HPDE6-E6E7 (cell line): ENCODE measurements around the gene CHSY3.
A peak's percentile ranks its signal among the peaks of the same experiment; 100 is the strongest.

Experiments
- DNase-seq: peaks from one replicate; pipeline ENCODE4 v3.0.0; 2011; ENCODE audit warnings: missing footprints; ENCODE audit errors: extremely low spot score

CHSY3 gene

DNA sequence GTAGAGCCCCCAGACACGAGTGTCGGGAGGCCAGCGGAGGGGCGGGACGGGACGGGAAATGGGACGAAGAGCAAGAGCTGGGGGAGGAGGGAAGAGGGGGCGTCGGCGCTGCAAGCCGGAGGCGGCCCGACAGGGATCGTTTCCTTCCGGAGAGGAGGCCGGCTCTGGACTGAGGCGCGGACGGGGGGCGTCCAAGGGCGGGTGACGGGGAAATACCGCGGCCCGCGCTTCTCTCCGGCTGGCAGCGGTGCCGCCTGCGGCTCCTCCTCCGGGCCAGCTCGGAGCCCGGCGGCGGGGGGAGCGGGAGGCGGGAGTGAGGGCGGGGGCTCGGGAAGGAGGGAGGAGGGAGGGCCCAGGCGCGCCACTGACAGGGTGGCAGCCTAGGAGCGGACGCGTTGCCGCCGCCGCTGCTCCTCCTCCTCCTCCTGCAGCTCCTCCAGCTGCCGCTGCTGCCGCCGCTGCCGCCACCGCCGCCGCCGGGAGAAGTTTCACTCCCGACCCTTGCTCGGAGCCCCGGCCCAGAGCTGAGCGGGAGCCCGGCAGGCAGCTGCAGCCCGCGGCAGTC lies at the start of gene CHSY3:
Gene CHSY3 (plus strand): TSS at position 364 of the 565 bp plus-strand sequence.
- DNase-seq: peak; percentile 65

DNA sequence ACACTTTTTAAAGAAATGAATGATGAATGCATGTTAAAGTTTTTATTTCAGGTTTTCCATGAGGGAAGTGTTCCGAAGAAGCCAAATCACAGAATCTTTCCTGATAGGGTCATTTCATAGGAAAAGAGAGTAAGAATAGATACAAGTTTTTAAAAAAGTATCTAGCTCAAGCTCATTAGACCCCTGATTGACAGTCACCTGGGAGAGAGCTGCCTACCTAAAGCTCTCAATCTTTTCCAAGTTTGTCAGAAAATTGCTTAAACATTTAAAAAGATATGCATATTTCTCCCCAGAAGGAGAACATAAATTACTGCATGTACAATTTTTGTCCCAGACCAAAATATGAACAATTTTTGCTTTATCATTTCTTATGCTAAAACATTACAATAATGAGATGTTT lies 47.9 kb upstream of the CHSY3 start:
- DNase-seq: no peak

DNA sequence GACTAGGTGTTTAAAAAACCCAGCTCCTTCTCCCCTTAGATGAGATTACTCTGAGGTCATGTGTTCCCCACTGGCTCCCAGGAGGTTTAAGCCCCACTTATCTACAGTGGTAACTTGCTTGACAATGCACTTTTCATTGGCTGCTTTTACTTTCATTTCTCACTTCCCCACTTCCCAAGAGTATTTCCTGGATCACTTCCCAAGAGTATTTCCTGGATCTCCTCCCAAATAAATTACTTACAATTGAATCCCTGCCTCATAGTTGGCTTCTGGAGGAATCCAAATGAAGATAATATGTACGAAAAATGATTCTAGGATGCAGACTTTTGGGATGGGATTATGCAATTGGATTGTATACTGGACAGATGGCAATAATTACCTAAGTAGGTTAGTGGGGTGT lies 47.1 kb upstream of the CHSY3 start:
- DNase-seq: no peak

DNA sequence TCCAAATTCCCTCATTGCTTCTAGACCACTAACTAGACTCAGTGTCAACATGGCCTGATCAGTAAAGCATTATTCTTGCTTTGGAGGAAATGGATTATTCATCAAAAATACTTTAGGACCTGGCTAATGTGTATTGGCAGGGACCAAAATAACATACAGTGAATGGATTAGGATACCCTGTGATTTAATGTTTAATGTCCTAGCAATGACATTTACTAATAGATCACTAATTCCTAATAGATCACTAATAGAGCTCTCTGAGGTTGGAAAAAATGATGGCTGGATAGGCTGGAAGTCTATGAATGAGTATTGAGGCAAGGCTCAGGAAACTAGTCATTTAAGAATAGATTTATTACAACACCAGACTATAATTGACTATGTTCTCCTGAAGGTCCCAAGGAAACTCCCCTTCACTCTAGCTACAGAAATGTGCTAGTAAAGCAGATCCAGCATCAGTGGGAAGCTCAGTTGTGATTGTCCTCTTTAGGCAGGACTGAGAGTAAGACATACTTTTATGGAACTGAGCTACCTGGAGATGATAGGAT lies 46.1 kb upstream of the CHSY3 start:
- DNase-seq: no peak

GRCh38 chr5:129884322-129884721 lies 19.9 kb upstream of the CHSY3 start:
- DNase-seq: no peak

DNA sequence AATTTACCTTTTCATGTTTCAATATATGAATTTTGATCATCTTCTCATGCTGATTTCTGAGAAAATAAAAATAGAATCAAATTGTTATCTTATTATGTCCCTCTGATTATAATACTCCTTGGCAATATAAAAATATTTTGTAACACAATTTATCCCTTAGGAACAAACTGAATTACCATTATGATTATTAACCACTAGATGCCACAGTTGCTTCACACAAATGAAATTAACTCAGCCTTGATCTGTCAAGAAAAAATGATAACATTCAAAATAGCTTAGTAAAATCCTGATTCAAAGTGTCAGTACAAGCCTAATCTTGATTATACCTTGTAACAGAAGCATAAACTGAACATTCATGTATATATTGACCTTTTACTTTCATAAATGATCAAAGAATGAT lies 4.8 kb upstream of the CHSY3 start:
- DNase-seq: no peak

DNA sequence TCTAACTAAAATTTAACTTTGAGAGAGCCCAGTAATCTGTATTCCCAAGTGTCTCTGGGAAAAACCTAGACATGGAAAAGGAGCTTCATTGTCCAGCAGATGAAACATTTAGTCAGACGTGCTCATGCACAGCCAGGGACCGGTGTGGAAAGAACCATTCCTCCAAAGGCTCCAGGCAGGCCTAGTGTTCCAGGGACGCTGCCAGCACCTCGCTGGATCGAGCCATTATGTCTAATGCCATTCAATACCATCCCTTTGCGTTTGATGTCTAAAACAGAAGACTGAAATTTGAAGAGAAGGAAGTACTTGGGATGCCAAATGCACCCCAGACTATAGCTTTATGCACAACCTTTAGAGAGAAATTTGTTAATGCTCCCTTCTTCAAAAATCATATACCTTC lies 1.4 kb upstream of the CHSY3 start:
- no peak for DNase-seq

DNA sequence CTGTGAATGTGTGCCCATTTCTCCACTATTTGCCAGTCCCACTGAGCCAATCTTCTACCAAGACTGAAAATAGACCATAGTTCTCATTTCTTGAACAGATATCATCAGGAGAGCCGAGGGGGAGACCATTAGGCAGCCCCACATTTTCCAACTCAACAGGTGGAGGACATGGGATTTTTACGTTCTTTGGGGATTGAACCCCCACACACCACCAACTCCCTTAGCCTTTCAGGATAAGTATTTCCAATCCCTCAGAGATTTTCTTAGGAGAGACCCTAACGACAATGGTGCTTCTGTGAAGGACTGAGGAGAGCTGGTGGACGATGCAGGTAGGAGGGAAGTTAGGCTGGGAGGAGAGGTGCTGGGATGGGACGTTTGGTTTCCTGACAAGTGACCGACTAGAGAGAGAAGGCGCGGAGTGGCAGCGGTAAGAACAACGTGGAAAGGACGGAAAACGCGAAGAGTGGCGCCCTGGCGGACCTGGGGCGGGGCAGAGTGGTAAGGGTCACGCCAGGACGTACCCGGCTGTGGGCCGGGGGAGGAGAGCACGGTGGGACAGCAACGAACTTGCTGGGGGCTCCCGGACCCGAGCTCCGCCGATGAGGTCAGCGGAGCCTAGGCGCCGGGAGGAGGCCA lies 681 bp upstream of the CHSY3 start:
- no peak for DNase-seq

DNA sequence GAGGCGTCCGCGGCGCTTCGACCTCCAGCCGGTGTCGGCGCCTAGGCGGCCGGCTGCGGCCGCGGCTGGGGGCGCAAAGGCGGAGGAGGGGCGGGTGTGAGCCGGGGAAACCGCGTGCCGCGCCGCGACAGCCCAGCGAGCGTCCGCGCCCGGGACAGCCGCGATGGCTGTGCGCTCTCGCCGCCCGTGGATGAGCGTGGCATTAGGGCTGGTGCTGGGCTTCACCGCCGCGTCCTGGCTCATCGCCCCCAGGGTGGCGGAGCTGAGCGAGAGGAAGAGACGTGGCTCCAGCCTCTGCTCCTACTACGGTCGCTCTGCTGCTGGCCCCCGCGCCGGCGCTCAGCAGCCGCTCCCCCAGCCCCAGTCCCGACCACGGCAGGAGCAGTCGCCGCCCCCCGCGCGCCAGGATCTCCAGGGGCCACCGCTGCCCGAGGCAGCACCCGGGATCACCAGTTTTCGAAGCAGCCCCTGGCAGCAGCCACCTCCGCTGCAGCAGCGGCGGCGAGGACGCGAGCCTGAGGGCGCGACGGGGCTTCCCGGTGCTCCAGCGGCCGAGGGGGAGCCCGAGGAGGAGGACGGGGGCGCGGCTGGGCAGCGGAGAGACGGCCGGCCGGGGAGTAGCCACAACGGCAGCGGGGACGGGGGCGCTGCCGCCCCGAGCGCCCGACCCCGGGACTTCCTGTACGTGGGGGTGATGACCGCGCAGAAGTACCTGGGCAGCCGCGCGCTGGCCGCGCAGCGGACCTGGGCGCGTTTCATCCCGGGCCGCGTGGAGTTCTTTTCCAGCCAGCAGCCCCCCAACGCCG lies 605 bp downstream of the CHSY3 start:
- peak; percentile 9 for DNase-seq

GRCh38 chr5:129905473-129906176 lies 1.4 kb downstream of the CHSY3 start:
- no peak for DNase-seq

DNA sequence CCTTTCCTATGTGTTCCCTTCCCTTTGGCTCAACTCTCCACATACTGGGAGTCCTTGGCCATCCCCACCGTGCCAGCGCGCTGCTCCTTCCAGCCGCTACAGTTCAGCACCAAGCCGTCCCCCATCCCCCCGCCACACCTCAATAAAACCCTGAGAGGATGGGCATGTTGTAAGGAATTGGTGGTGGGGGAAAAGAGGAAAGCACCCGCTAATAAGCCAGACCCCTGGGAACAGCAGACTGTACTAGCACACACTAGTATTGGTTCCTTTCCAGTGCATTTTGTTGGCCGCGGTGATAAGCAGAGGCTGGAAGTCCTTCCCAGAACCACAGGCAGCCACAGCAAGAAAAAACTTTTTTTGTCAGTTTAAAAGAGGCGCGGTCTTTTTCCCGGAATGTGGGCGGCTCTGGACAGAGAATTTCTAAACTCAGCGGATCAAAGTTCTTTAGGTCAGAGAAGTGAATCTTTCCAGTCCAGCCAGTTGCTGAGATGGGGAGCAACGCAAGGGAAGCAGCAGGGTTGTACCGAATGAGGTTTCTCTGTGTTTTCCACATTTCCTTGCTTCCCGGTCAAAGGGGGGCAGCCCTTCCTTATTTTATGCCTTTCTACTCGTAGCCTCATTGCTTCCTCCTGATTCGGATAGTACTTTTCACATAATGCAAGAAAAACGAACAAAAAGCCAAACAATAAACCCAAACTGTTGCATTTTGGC lies 2.1 kb downstream of the CHSY3 start:
- DNase-seq: peak; percentile 5

DNA sequence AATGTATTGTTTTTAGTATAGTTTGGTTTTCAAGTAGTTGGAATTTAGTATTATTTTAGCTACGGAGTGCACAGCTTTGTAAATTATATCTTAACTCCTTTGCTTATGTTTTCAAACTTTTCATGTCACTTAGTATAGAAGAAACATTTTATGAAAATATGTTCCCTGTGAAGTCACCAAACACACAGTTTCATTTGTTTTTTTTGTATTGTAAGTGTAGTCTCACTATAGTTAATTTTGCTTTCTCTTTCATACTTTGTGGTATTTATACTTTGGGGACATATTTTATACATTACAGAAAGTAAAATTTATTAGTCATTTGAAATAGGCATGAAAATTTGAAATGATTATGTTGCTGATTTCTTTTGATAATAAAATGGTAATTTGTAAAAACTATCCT lies 5.0 kb downstream of the CHSY3 start:
- DNase-seq: no peak

DNA sequence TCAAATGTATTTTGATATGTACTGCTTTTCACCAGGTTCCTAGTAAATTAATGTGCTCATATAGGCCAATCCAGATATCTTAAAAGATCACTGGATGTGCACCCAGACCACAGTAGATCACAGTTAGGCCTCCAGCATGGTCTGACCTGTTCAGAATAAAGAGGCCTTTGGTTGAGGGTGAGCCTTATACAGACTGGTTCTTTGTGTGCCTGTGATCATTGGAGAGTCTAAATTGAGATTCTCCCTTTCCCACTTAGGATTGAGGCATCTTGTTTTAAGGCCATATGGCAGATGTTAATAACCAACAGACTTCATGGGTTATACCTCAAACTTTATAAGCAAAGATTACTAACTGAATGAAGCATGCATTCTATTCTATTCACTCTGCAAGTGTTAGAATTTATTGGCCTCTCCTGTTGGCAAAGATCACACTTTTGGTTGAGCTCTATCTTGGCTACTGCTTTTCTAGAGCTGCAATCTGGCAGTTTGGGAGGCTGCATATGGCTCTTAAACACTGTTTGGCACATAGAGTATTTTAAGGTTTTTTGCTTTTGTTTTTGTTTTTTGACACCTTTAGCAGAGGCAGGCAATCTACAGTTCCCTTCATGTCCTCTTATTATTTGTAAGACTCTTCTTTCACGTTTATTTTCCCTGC lies 8.5 kb downstream of the CHSY3 start:
- no peak for DNase-seq

- no peak for DNase-seq
Measured at GRCh38 chr5:129915415-129915814, 11.2 kb downstream of the CHSY3 start.

DNA sequence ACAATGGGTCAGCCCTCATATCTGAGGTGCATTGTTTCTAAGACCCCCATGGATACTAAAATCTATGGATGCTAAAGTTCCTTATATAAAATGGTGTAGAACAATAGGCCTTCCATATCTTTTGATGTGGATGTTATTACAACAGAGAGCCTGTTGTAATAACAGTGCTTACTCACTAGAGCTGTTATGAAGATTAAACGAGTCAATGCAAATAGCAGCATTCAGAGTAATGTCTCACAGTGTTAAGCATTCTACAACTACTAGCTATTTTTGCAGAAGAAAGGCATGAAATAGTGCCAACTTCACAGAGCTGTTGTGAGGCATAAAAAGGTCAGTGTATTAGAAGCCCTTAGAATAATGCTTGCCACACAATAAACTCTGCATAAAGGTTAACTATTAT lies 13.0 kb downstream of the CHSY3 start:
- no peak for DNase-seq

DNA sequence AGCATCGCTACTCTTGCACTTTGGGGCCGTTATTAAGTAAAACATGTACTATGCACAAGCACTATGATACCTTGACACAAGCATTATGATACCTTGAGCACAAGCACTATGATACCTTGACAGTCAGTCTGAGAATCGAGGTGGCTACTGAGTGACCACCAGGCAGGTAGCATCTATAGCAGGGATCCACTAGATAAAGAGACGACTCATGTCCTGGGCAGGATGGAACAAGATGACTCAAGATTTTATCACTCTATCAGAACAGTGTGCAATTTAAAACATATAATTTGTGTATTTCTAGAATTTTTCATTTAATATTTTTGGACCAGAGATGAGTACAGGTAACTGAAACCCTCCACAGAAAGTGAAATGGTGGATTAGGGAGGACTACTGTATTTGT lies 16.9 kb downstream of the CHSY3 start:
- no peak for DNase-seq

GRCh38 chr5:129930221-129930620 lies 26.0 kb downstream of the CHSY3 start:
- DNase-seq: no peak

DNA sequence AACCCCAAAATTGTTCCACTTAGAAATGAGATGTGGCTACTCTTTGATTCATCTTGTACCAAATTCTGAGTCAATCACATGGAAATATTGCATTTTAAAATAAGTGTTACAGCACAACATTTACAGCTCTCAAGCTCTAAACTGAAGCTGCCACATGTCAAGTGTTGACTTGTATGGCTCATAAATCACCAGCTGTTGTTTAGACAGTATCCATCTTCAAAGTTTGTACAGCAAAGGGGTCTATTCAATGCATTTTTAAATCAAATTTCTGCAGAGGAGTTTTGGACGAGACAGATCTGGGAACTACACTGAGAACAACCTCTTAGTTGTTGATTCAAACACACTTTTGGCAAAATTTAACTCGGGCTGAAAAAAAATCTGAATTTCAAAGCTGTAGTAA lies 31.4 kb downstream of the CHSY3 start:
- no peak for DNase-seq

- DNase-seq: no peak
Measured at GRCh38 chr5:129938077-129938476, 33.8 kb downstream of the CHSY3 start.

- no peak for DNase-seq
Measured at GRCh38 chr5:129943936-129944335, 39.7 kb downstream of the CHSY3 start.

DNA sequence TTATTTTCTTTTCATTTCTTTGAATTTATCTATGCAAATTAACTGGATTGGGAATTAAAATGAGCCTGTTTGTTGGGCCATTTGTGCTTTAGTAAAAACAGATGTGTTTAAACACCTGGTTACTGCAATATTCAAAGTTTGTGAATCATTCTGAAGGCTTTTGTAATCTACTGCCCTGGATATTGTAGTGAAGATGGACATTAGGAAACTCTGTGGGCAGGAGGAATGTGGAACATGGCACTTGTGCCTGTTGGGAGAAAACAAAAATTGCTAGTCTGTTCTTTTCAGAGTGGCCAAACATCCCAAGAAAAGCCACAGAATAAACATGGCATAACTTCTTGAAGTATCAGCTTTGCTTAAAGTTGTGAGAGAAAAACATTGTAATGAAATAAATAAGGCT lies 40.8 kb downstream of the CHSY3 start:
- DNase-seq: no peak
